HG03565 (cell line): ENCODE data around the gene EHMT1.

Experiments
- ATAC-seq: cut with Tn5 transposase; IDR thresholded peaks from one replicate; pipeline ENCODE4 v1.9.1; 2021; ENCODE audit warnings: mild to moderate bottlenecking, moderate library complexity; ENCODE audit not compliant: unreplicated experiment

EHMT1 gene

DNA sequence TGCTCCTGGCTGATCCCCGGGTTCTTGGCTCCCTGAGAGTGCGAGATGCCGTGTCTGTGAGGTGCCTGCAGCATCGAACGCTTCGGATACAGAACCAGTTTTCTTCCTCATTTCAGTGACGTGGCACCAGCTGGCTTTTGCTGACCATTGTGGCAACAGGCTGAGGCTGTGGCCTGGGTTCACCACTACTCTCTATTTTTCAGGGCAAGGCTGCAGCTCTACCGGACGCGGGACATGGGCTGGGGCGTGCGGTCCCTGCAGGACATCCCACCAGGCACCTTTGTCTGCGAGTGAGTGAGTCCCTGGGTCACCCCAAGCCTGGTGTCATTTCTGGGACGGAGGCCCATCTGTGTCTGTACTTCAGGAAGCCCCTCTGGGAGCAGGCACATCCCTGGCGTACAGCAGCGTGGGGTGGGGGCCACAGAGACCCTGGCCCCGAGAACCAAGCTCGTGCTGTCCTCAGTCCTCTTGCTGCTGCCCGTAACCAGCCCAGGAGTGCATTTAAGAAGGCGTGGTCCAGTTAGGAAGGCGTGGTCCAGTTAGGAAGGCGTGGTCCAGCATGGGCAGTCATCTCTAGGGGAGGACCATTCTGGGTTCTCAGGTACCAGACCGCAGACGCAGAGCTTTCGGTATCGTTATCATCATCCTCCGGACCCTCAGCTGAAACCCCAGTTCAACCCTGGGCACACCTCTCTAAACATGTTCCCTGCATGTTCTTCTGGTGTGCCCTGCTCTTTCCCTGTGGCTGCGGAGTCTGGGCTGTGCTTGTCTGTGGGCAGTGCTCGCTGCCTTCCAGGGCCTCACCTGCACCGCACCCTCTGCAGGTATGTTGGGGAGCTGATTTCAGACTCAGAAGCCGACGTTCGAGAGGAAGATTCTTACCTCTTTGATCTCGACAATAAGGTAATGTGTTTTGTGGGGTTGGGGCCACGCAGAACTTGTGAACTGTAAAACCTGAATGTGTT is 198.7 kb downstream of the EHMT1 start:
- no peak for ATAC-seq

GRCh38 chr9:137818286-137818685 is 199.5 kb downstream of the EHMT1 start:
- ATAC-seq = no peak

GRCh38 chr9:137820161-137820855 is 201.5 kb downstream of the EHMT1 start:
- ATAC-seq = no peak

DNA sequence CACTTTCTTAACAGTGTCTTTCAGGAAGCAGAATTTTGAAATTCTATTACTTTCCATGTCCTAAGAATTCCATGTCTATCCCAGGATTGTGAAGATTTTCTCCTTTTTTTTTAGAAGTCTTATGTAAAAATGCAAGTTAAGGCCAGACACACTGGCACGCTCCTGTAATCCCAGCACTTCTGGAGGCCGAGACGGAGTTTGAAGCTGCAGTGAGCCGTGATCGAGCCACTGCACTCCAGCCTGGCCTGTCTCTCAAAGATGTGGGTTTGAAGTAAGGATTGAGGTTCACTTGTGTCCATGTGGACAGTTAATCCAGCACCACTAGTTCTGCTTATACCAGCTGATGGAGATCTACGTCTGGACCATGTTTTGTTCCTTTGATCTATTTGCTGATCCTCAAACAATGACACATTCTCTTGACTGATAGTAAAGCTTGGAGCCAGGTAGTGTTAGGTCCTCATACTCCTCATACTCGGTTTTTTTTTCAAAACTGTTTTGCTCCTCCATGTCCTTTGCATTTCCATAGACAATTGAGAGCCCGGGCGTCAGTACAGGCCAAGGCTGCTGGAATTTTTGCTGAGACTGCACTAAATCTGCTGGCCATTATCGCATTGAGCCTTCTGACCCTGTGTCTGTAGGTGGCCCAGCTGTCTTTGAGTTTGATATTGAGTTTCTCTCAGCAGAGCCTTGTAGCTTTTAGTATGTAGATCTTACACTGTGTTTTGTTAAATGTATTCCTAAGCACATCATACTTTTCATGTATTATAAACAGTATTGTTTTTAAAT is 205.4 kb downstream of the EHMT1 start:
- no peak for ATAC-seq

GRCh38 chr9:137825324-137825989 is 206.7 kb downstream of the EHMT1 start:
- no peak for ATAC-seq

DNA sequence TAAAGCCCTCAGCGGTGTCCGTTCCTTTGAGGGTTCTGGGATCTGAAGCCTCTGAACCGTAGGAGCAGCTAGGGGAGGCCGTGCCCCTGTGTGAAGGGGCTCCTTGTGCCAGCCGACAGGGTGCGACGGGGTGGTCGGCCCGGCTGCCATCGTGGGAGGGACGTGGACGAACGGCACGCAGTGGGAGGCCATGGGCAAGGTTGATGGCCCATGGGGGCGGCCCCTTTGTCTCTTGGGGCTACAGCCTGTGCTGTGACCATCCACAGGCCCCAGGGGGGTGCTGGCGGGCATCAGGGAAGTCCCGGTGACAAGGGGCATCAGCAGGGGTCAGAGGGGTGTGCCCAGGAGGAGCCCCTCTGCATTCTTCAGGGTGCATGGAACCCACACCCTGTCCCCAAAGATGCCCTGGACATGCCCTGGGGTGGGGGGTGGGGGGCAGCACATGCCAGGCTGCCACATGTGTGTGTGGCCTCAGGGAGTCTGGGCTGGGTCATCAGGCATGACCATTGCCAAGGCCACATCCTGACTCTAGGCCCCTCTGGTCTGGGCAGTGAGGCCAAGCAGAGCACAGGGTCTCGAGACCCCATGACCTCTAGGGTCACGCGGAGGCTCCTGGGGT is 209.2 kb downstream of the EHMT1 start:
- no peak for ATAC-seq

GRCh38 chr9:137828527-137829259 is 209.9 kb downstream of the EHMT1 start:
- ATAC-seq = no peak

GRCh38 chr9:137829260-137829996 is 210.6 kb downstream of the EHMT1 start:
- no peak for ATAC-seq

DNA sequence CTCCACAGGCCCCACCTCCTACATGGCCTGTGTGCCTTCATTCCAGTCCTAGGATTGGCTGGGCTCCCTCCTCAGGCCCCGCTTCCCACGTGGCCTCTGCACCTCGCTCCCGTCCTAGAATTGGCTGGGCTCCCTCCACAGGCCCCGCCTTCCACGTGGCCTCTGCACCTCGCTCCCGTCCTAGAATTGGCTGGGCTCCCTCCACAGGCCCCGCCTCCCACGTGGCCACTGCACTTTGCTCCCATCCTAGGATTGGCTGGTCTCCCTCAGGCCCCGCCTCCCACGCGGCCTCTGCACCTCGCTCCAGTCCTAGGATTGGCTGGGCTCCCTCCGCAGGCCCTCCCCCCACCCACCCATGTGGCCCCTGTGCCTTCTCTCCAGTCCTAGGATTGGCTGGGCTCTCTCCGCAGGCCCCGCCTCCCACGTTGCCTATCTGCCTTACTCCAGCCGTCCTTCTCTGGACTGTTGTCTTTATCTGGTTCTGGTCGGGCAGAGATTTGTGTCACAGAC is 213.4 kb downstream of the EHMT1 start:
- no peak for ATAC-seq

DNA sequence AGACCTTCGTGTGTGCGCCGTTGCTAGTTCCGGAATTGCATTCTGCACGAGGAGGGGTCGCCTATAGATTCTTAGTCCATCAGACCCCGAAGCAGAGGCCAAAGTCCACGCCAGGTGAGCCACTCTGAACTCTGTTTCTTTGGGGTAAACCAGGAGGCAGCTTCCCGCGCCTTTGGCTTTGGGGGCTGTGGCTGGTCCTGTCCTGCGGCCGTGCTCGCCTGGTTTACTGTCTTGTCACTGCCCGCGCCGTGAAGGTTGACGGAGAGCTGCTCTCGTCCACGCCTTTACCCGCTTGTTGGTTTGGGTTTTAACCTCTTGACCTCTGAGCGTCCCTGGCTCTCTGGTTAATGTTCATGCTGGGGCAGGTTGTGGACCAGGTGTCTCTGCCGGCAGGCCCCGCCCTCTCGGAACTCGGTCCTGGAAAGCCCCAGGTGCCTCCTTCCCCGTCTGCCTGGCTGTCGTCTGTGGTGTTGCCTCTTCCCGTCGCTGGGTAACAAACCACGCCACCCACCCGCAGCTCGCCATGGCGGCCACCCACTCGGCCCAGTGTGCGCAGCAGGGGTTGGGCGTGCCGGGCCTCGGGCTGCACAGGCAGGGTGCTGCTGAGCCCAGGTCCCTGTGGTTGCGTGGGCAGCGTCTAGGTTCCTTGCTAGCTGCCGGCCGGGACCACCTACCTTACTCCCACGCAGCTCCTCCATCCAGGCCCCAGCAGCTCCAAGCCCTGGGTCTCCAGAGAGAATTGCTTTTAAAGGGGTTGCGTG is 214.2 kb downstream of the EHMT1 start:
- no peak for ATAC-seq

- ATAC-seq = no peak
Measured at GRCh38 chr9:137833721-137834613, 215.2 kb downstream of the EHMT1 start.

DNA sequence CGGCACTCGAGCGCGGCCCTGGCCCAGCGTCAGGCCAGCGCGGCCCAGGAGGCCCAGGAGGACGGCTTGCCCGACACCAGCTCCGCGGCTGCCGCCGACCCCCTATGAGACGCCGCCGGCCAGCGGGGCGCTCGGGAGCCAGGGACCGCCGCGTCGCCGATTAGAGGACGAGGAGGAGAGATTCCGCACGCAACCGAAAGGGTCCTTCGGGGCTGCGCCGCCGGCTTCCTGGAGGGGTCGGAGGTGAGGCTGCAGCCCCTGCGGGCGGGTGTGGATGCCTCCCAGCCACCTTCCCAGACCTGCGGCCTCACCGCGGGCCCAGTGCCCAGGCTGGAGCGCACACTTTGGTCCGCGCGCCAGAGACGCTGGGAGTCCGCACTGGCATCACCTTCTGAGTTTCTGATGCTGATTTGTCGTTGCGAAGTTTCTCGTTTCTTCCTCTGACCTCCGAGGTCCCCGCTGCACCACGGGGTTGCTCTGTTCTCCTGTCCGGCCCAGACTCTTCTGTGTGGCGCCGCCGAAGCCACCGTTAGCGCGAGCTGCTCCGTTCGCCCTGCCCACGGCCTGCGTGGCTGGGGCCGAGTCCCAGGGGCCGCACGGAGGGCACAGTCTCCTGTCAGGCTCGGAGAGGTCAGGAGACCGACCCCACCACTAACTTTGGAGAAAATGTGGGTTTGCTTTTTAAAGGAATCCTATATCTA is 216.2 kb downstream of the EHMT1 start:
- no peak for ATAC-seq

GRCh38 chr9:137836151-137836830 is 217.5 kb downstream of the EHMT1 start:
- no peak for ATAC-seq

- ATAC-seq = no peak
Measured at GRCh38 chr9:137836831-137837241, 218.0 kb downstream of the EHMT1 start.

DNA sequence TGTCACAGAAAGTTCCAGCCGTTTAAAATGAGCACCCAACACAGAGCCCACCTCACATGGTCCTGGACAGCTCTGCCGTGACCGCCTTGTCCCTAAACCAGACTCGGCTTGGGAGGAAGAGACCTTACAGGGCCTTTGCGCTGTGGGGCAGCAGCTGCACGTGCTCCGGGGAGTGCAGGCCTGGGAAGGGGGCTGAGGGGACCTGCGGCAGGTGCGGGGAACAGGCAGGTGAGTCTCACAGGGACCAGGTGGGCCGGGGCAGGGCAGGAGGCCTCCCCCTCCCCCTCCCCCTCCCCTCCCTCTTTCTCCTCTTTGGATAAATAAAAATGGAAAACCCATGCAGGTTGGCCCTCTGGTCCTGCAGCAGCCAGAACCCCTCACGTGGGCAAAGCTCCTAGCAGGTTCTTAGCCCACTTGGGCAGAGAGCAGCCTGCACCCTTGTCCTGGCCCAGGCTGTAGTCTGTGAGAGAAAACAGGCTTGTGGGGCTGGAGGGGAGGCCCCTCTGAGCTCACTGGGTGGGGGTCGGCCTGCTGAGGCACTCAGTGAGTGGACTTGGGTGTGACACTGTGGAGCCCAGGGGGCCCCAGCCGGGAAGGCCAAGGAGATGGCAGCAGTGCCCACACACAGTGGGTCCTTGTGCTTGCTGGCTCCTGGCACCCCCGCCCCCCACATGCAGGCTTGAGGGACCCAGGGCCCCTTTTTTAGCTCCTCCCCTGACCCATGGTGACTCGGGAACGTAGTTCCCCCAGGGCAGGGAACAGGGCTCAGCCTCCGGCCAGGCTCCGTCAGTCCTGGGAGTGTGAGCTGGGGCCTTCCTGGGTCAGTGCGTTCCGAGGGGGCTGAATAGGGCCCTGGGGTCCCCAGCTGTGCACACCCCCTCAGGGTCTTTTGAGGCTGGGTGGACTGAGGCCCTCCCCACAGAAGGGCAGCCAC is 218.8 kb downstream of the EHMT1 start:
- no peak for ATAC-seq
